Right lobe of liver (tissue), 6 donors: Measurements from ENCODE around the gene CNGA1. TPM values are rescaled to one million over a fixed set of nuclear protein-coding genes. Genes with fewer than 3 reads are reported as not detected.
"Not testable (repeated sequence)": the region's sequence is repeated elsewhere in the genome, so short reads cannot be mapped to it uniquely, and the experiment has no call there.

Source experiments
- ATAC-seq, 4 donors: fragments of 200-7000 bp; cut with Tn5 transposase; one replicate each; pipeline ENCODE4 v1.9.1; 2020; ENCODE audit warnings: mild to moderate bottlenecking in 4 of 4, moderate library complexity in 4 of 4
- DNase-seq, 3 donors: peaks; one replicate each; pipeline ENCODE4 v3.0.0-alpha.2; 2020
- H3K27ac ChIP-seq, 3 donors: fragments of 200-600 bp; one replicate each; pipeline ENCODE4 v1.8.0; 2022
- H3K27me3 ChIP-seq, 2 donors: fragments of 200-600 bp; one replicate each; pipeline ENCODE4 v1.8.0; 2022
- H3K36me3 ChIP-seq, 4 donors: fragments of 200-600 bp; sonication (generic) in 1 of 4; one replicate each; pipeline versions ENCODE4 v1.5.1 to v1.8.0; 2017 to 2022; ENCODE audit warnings: control low read depth in 1 of 4
- H3K4me1 ChIP-seq, 4 donors: fragments of 200-600 bp; sonication (generic) in 1 of 4; one replicate each; pipeline versions ENCODE4 v1.5.1 to v1.8.0; 2017 to 2022; ENCODE audit warnings: control low read depth in 1 of 4
- H3K4me3 ChIP-seq, 3 donors: fragments of 200-600 bp; one replicate each; pipeline ENCODE4 v1.8.0; 2022
- H3K9me3 ChIP-seq, 4 donors: fragments of 200-600 bp; sonication (generic) in 1 of 4; one replicate each; pipeline versions ENCODE4 v1.5.1 to v1.8.0; 2017 to 2022; ENCODE audit warnings: control low read depth in 1 of 4
- POLR2A ChIP-seq: fragments of 450-650 bp; IDR thresholded peaks from one replicate; pipeline ENCODE4 v1.6.1; 2017; ENCODE audit warnings: antibody characterized with exemption, mild to moderate bottlenecking
- WGBS: methylation state at CpG from one replicate; pipeline ENCODE4 v1.1.6; 2018; ENCODE audit warnings: low coverage, low lambda C conversion rate; ENCODE audit not compliant: insufficient coverage; ENCODE audit errors: missing lambda C conversion rate; 5-methylcytosine and 5-hydroxymethylcytosine counted together
- intact Hi-C, 2 donors: fragments of 100-400 bp; cut with DNase I; formaldehyde crosslinking; loops; one replicate each; pipeline versions ENCODE4 v1.11.2 to v1.14.1; 2022
- total RNA-seq, 6 experiments: library from RNA; depleted of rRNA in 2 of 6; stranded (reverse); fragments of >200 nt in 2 of 6; fragmentation: NEBNext Ultra II Directional in 3 of 6; extraction: Animal tissue kit (Norgen Biotek cat#: 25700) in 3 of 6; gene quantifications; one replicate each; pipeline versions ENCODE4 v1.1.0 to v1.2.4, GENCODE V29; 2016 to 2023
- TF ChIP-seq, protein P1 (sequence below), 4 donors: fragments of 200-600 bp in 3 of 4; fragments of 450-650 bp in 1 of 4; IDR thresholded peaks; one replicate each; pipeline versions ENCODE4 v1.5.1 to v1.8.0; 2016 to 2022; ENCODE audit warnings: antibody characterized with exemption in 4 of 4, mild to moderate bottlenecking in 2 of 4
- donor health status: DM: no; HTN: yes; CAD: no.
- donor health status: DM: no; HTN: no; CAD: no.
- donor health status: DM: no; HTN: no; CAD: no.
- donor health status: DM: no; HTN: yes; CAD: no.
- donor health status: DM: no; HTN: yes; CAD: no.

The CNGA1 gene
- total RNA-seq, 6 experiments from 2014 or later: 8.1 to 14.9 (median 11.1) TPM

DNA sequence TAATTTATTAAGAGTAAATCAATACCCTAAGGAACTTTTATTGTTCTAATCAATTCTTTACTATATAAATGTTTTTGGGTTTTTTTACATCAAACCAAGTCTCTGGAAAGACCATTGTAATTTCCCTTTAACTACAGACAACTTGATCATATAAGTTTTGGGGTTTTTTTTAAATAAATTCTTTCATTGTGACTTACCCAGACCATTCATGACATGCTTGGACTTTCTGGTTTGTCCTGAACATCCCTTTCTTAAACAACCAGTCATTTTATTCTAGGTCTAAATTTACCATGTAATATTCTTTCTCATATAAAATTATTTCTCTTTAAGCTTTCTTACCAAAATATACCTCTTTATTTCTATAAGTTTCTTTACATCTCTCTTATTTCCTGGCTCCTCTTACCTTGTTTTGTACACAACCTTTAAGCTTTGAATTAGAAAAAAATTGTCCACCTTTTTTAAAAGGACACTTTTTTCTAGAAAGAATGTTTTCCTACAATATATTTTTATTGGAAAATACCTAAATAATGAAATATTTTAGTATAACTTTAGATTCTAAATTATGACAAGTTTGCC is 8.4 kb downstream of the CNGA1 start:
- ATAC-seq (no peak), DNase-seq (no peak)
- H3K27ac ChIP-seq: no peak overlapping the region
- TF ChIP-seq, protein P1, sequence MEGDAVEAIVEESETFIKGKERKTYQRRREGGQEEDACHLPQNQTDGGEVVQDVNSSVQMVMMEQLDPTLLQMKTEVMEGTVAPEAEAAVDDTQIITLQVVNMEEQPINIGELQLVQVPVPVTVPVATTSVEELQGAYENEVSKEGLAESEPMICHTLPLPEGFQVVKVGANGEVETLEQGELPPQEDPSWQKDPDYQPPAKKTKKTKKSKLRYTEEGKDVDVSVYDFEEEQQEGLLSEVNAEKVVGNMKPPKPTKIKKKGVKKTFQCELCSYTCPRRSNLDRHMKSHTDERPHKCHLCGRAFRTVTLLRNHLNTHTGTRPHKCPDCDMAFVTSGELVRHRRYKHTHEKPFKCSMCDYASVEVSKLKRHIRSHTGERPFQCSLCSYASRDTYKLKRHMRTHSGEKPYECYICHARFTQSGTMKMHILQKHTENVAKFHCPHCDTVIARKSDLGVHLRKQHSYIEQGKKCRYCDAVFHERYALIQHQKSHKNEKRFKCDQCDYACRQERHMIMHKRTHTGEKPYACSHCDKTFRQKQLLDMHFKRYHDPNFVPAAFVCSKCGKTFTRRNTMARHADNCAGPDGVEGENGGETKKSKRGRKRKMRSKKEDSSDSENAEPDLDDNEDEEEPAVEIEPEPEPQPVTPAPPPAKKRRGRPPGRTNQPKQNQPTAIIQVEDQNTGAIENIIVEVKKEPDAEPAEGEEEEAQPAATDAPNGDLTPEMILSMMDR (IDR thresholded peaks at IDR 0.05): no peak
- TF ChIP-seq POLR2A: no peak
- intact Hi-C loops: no loop called here
- H3K27me3 ChIP-seq: no peaks in the 10 kb centered on the region
- no peak overlapping the region for H3K4me3 ChIP-seq
- peaks cover 0 to 2% (median 1%) of the 10 kb centered on the region in 4 donors for H3K36me3 ChIP-seq
- peaks cover 0 to 4% (median 0%) of the 10 kb centered on the region in 4 donors for H3K9me3 ChIP-seq
- no peaks in the 10 kb centered on the region for H3K4me1 ChIP-seq

GRCh38 chr4:48005781-48006180 is 10.7 kb downstream of the CNGA1 start:
- H3K36me3 ChIP-seq: peaks cover 0 to 2% (median 1%) of the 10 kb centered on the region in 4 donors
- TF ChIP-seq, protein P1 (IDR thresholded peaks at IDR 0.05): no peak
- no peak for TF ChIP-seq POLR2A
- H3K27me3 ChIP-seq: no peaks in the 10 kb centered on the region
- 91% methylated on average over 2 of the region's 2 CpGs for WGBS
- no peak for ATAC-seq
- H3K4me1 ChIP-seq: peaks cover 0 to 14% (median 0%) of the 10 kb centered on the region in 4 donors
- no peak overlapping the region for H3K27ac ChIP-seq
- no peak overlapping the region for H3K4me3 ChIP-seq
- peaks cover 0 to 4% (median 0%) of the 10 kb centered on the region in 4 donors for H3K9me3 ChIP-seq
- intact Hi-C loops: no loop called here
- DNase-seq: no peak

DNA sequence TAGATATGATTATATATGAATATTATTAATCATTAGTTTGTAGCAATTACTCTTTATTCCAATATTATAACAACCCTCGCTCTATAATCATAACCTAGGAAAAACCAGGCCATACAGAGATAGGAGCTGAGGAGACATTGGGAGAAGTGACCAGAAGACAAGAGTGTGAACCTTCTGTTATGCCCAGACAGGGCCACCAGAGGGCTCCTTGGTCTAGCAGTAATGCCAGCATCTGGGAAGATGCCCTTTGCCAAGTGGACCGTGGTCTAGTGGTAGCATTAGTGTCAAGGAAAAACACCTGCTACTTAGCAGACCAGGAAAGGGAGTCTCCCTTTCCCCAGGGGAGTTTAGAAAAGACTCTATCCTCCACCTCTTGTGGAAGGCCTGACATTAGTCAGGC is 12.9 kb downstream of the CNGA1 start:
- H3K4me3 ChIP-seq, H3K9me3 ChIP-seq, intact Hi-C loops, H3K27me3 ChIP-seq, H3K36me3 ChIP-seq, ATAC-seq, H3K27ac ChIP-seq: not testable (repeated sequence)
- peaks cover 0 to 14% (median 0%) of the 10 kb centered on the region in 4 donors for H3K4me1 ChIP-seq
- peak; percentile 40 to 71 (median 68) for DNase-seq
- WGBS: 88% methylated on average over 1 of the region's 2 CpGs
- TF ChIP-seq, protein P1 (IDR thresholded peaks at IDR 0.05): peak; percentile 17 to 76 (median 62)

DNA sequence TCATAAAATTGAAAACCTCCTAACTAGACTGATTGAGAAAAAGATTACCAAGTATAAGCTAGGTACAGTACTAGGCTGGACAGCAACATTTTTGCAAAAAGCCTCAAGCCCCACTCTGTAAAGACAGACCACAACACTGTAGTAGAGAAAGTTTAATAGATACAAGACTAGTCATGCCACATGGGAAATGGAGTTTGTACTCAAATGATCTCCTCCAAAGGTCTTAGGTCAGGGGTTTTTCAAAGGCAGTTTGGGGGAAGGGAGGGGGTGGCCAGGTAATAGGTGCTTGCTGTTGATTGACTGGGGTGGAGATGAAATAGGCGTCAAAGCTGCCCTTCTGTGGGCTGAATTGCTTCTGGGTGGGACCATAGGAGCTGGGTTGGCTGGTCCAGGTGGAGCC is 14.2 kb downstream of the CNGA1 start:
- TF ChIP-seq POLR2A: no peak
- TF ChIP-seq, protein P1 (IDR thresholded peaks at IDR 0.05): no peak
- H3K4me3 ChIP-seq: no peak overlapping the region
- no peaks in the 10 kb centered on the region for H3K27me3 ChIP-seq
- ATAC-seq (peak; percentile 47 to 68 (median 55)), DNase-seq (no peak)
- H3K27ac ChIP-seq: no peak overlapping the region
- 50% methylated on average over 1 of the region's 1 CpG for WGBS
- H3K9me3 ChIP-seq: no peaks in the 10 kb centered on the region
- no peaks in the 10 kb centered on the region for H3K36me3 ChIP-seq
- peaks cover 0 to 14% (median 0%) of the 10 kb centered on the region in 4 donors for H3K4me1 ChIP-seq
- intact Hi-C loops: no loop called here

DNA sequence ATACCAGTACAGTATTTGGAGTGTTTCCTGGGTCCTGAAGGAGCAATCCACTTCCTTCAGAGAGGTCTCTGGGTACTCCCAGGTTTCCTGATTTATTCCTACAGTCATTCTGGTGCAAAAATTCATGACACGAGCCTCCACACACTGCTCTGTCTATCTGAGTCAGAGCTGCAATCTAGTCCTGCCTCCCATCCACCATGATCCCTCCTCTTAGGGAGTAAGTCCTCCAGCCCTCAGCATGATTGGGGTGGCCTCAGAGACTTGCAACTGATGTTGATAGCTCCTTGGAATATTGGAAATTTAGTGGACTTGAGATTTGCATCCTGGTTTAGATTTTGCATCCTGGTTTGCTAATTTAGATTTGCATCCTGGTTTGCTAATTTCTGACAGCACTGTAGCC is 20.5 kb downstream of the CNGA1 start:
- no peaks in the 10 kb centered on the region for H3K9me3 ChIP-seq
- WGBS: 100% methylated on average over 1 of the region's 1 CpG
- TF ChIP-seq, protein P1 (IDR thresholded peaks at IDR 0.05): no peak
- no peak for TF ChIP-seq POLR2A
- no peak overlapping the region for H3K27ac ChIP-seq
- DNase-seq (no peak), ATAC-seq (no peak)
- no peaks in the 10 kb centered on the region for H3K36me3 ChIP-seq
- H3K4me1 ChIP-seq: no peaks in the 10 kb centered on the region
- intact Hi-C loops: no loop called here
- H3K27me3 ChIP-seq: no peaks in the 10 kb centered on the region
- no peak overlapping the region for H3K4me3 ChIP-seq

DNA sequence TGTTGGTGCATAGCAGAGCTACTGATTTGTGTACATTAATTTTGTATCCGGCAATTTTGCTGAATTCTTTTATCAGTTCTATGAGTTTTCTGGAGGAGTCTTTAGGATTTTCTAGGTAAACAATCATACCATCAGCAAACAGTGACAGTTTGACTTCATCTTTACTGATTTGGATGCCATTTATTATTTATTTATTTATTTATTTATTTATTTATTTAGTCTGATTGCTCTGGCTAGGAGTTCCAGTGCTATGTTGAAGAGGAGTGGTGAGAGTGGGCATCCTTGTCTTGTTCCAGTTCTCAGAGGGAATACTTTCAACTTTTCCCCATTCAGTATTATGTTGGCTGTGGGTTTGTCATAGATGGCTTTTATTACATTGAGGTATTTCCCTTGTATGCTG is 24.0 kb downstream of the CNGA1 start:
- DNase-seq, H3K4me1 ChIP-seq, intact Hi-C loops, H3K27me3 ChIP-seq, H3K27ac ChIP-seq, H3K36me3 ChIP-seq, ATAC-seq, H3K9me3 ChIP-seq, H3K4me3 ChIP-seq: not testable (repeated sequence)
- 90% methylated on average over 1 of the region's 1 CpG for WGBS
